Activated CD8-positive, alpha-beta T cell treated with anti-CD3 and anti-CD28 coated beads, Interleukin-2, amount 10 ng/mL, durations not matched to agents 7 days and 5 days (primary cell): ENCODE data around the gene ABO. TPM values are rescaled to one million over a fixed set of nuclear protein-coding genes. Genes with fewer than 3 reads are reported as not detected.
"Not testable (repeated sequence)": the region's sequence is repeated elsewhere in the genome, so short reads cannot be mapped to it uniquely, and the experiment has no call there.

Source experiments
- ATAC-seq: fragments of 150-1000 bp; cut with Tn5 transposase; one replicate; pipeline ENCODE4 v1.10.0; 2021; ENCODE audit warnings: moderate library complexity
- CTCF ChIA-PET: fragments of 350-600 bp; sonication (Branson Sonifier 250); formaldehyde crosslinking; loops from one replicate; lab custom pipeline; 2021; ENCODE audit warnings: antibody characterized with exemption; lab: Charles Lee
- POLR2A ChIA-PET: fragments of 350-600 bp; sonication (Branson Sonifier 250); formaldehyde crosslinking; loops from one replicate; lab custom pipeline; 2021; ENCODE audit warnings: antibody characterized with exemption; lab: Charles Lee
- DNase-seq: peaks from one replicate; pipeline ENCODE4 v3.0.0-alpha.2; 2020
- H3K27ac Mint-ChIP-seq: one replicate; pipeline ENCODE4 v1.8.0; 2021; ENCODE audit warnings: mild to moderate bottlenecking, mixed read lengths
- H3K27me3 Mint-ChIP-seq: one replicate; pipeline ENCODE4 v1.8.0; 2021; ENCODE audit warnings: low read depth, mixed read lengths
- H3K36me3 Mint-ChIP-seq: one replicate; pipeline ENCODE4 v1.8.0; 2021; ENCODE audit warnings: low read depth, mixed read lengths
- H3K4me1 Mint-ChIP-seq: one replicate; pipeline ENCODE4 v1.8.0; 2021; ENCODE audit warnings: low read depth, mixed read lengths
- H3K4me3 Mint-ChIP-seq: one replicate; pipeline ENCODE4 v1.8.0; 2021; ENCODE audit warnings: mild to moderate bottlenecking, mixed read lengths
- H3K9me3 Mint-ChIP-seq: one replicate; pipeline ENCODE4 v1.8.0; 2022; ENCODE audit warnings: mixed read lengths; ENCODE audit not compliant: insufficient read depth
- total RNA-seq, 2 experiments: library from RNA; stranded (reverse); gene quantifications; one replicate each; pipeline ENCODE4 v1.2.3, GENCODE V29; 2021

The ABO gene
- total RNA-seq, 2 experiments from 2014 or later = not detected

DNA sequence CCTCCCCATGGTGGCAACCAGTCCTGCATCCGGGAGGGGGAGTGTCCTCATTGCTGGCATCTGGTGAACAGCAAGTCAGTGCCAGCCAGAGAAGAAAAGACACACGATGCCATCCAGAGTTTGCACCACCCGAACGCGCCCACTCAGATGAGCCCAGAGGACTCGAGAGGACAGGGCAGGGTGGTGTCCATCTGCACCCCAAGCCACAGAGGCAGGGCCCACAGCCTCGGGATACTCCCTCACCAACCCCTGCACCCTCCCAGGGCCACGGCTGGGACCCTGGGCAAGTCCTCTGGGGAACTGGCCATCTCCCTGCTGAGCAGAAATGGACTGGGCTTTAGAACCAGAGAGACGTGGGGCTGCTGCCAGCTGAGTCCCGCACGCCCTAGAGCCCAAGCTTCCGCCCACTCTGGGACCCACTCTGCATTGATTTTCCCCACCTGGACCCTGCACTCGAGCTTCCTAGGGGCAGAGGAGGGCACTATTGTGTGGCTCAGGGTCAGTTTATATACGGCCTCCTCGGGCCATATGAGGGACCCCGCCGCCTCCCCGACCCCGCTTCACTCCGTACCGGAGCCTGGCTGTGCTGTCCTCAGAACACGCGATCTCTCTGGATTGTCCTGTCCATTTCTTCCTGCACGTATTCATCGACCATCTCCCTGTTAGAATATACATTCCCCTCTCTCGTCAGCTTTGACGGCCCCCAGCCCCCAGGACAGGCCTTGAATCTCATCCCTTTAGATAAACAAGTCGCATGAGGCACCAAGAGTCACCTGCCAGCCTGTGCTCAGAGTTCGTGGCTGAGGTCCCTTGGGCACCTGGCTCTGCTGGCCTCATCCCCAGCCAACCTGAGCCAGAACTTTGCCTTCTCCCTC is 65.4 kb downstream of the ABO start:
- H3K27ac Mint-ChIP-seq, H3K4me1 Mint-ChIP-seq, DNase-seq, POLR2A ChIA-PET, H3K36me3 Mint-ChIP-seq, H3K9me3 Mint-ChIP-seq, ATAC-seq, H3K4me3 Mint-ChIP-seq, CTCF ChIA-PET: not testable (repeated sequence)
- peaks cover 17% of the 10 kb centered on the region for H3K27me3 Mint-ChIP-seq

DNA sequence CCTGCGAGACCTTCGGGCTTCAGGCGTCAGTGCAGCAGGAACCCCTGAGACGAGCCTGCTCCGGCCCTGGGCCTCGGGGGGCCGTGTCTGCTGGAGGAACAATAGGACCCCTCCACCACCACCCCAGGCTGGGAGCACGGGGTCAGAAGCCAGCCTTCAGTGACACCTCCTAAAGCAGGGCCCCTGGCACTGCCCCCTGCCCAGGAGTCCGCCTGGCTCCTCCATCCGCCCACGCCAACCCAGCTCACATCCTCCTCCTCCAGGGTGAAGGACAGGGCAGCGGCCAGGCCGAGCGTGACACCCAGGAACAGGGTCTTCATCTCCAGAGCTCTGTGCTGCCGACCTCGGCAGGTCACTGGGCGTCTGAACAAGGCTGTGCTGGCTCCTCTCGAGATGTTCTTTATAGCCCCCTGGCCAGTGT is 66.1 kb downstream of the ABO start, which contains the start of gene OBP2B:
TSS of gene OBP2B (minus strand) at position 371 of the 421 bp plus-strand sequence. CDS start at position 320, 51 bp downstream.
- DNase-seq, CTCF ChIA-PET, H3K4me3 Mint-ChIP-seq, ATAC-seq, H3K27ac Mint-ChIP-seq, H3K9me3 Mint-ChIP-seq, H3K4me1 Mint-ChIP-seq, H3K36me3 Mint-ChIP-seq, POLR2A ChIA-PET: not testable (repeated sequence)
- peaks cover 11% of the 10 kb centered on the region for H3K27me3 Mint-ChIP-seq

DNA sequence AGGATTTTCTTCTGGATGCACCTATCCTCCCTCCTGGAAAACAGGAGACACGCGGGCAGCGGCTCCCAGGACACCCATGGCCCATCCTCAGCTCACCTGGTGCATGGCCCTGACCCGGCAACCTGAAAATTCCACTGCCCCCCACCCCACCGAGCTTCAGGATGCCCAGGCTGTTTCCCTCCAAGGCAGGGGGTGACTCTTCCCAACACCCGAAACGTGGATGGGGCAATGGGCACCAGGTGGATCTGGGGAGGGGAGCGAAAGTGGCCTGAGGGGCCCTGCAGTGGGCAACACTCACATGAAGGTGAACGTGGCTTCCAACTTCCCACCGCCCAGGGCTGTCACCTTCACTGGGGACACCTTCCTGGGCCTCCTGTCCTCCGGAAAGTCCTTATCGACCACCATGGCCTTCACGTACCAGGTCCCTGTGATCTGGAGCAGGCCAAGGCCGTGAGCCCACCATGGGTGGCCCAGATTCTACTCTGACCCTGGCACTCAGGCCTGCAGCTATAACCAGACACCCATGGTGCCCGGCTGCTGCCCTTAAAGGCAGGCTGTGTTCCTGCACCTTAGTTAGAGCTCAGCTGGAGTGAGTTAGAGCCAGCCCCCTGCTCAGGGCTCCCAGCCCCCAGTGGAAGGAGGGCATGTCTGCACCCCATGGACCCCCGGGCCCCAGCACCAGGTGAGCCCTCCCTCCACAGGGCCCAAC is 66.7 kb downstream of the ABO start:
- ATAC-seq, H3K36me3 Mint-ChIP-seq, H3K27ac Mint-ChIP-seq, H3K4me1 Mint-ChIP-seq, POLR2A ChIA-PET, H3K9me3 Mint-ChIP-seq, H3K27me3 Mint-ChIP-seq, H3K4me3 Mint-ChIP-seq, CTCF ChIA-PET, DNase-seq: not testable (repeated sequence)

DNA sequence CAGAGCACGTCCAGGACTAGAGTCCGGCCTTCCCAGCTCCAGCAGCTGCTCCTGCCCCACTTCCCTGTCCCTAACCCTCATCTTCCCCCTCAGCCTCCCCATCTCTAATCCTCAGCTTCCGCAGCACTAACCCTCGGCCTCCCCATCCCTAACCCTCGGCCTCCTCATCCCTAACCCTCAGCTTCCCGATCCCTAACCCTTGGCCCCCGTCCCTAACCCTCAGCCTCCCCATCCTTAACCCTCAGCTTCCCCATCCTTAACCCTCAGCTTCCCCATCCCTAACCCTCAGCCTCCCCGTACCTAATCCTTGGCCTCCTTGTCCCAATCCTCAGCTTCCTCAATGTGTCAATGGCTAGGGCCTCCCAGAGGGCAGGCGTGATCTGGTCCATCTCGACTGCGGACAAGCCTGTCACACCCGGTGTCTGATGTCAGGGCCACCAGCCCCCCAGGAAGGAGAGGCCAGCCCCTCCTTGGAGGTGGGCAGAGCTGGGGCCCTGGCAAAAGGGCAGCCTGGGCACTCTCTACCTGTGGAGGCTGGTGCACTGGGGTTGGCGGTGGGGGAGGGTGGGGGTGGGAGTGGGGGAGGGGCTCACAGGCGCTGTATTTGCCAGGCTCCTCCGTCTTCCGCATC is 67.3 kb downstream of the ABO start:
- no peaks in the 10 kb centered on the region for H3K9me3 Mint-ChIP-seq
- no peak overlapping the region for H3K4me3 Mint-ChIP-seq
- ATAC-seq (no peak), DNase-seq (no peak)
- no peaks in the 10 kb centered on the region for H3K4me1 Mint-ChIP-seq
- ChIA-PET POLR2A (no interaction called here), CTCF (no interaction called here)
- no peak overlapping the region for H3K27ac Mint-ChIP-seq
- H3K36me3 Mint-ChIP-seq = no peaks in the 10 kb centered on the region
- H3K27me3 Mint-ChIP-seq = peaks cover 3% of the 10 kb centered on the region

DNA sequence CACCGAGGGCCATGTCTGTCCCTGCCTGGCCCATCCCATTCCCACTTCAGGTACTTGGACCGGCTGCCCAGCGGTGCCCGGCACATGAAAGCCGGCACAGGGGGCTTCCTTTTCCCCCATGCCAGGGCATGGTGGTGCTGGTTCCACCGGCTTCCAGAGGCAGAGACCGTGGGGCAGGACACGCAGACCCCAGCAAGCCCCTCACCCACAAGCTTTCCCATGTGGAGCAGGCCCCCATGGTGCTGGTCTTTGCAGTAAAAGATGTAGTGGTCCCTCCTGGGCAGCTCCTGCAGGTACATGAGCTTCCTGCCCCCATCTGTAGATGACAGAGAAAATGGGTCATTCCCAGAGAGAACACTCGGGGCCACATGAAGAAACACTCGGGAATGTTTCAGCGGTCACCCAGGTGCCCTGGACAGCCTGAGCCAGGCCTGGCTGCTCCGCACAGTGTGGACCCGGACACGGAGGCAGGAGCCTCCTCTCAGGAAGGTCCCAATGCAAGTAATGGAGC is 67.9 kb downstream of the ABO start:
- Mint-ChIP-seq H3K9me3 (no peaks in the 10 kb centered on the region), H3K36me3 (no peaks in the 10 kb centered on the region), H3K4me3 (no peak overlapping the region), H3K27ac (no peak overlapping the region), H3K4me1 (no peaks in the 10 kb centered on the region), H3K27me3 (peaks cover 2% of the 10 kb centered on the region)
- ATAC-seq = no peak
- CTCF ChIA-PET = no interaction called here
- no peak for DNase-seq
- POLR2A ChIA-PET = no interaction called here

DNA sequence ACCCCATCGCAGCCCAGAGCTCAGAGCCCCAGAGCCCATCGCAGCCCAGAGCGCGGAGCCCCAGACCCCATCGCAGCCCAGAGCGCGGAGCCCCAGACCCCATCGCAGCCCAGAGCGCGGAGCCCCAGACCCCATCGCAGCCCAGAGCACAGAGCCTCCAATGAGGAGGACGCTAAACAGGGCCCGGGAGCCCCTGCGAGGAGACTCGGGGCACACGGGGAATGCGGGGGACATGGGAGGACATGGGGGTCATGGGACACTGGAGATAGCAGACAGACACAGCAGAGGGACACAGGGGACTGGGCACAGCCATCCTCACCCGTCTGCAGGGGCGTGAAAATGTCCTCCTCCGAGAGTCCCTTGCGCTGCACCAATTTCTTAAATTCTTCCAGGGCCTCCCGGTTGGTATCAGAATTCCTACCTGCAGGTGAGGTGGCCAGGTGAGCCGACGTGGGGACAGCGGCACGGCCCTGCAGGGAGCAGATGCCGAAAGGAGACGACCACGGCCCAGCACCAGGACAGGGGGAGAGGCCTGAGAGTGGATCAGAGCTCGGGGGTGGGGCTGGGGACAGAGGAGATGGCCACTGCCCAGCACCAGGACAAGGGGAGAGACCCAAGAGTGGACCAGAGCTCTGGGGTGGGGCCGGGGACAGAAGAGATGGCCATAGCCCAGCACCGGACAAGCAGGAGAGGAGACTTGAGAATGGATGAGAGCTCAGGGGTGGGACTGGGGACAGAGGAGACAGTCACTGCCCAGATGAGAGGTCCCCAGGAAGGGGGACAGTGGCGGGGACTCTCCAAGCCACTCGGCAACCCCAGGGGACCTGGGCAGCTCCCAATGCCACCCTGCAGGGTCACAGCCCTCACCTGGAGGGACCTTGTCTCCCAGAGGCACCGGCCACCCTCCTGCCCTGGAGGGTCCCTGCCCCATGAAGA is 68.7 kb downstream of the ABO start:
- no peaks in the 10 kb centered on the region for H3K36me3 Mint-ChIP-seq
- H3K9me3 Mint-ChIP-seq = no peaks in the 10 kb centered on the region
- H3K4me1 Mint-ChIP-seq = no peaks in the 10 kb centered on the region
- no peak overlapping the region for H3K4me3 Mint-ChIP-seq
- DNase-seq = no peak
- no peak overlapping the region for H3K27ac Mint-ChIP-seq
- no peaks in the 10 kb centered on the region for H3K27me3 Mint-ChIP-seq
- CTCF ChIA-PET = no interaction called here
- POLR2A ChIA-PET = no interaction called here
- ATAC-seq = no peak

DNA sequence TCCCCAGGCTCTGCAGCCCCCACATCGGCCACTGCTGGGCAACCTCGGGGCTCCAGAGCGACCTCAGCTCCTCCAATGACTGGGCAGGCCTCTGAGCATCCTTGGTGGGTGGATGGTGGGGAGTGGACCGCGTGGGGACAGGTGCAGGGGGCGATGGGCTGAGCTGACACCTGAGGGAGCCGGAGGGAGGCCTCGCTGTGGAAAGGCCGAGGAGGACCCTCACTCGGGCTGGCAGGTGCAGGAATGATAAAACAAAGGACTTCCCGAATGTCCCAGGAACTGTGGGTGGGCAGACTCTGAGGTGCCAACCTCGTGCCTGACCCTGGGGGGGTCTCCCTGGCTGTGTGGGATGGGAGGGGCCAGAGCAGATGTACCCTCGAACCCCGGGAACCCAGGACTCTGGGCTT is 69.5 kb downstream of the ABO start:
- H3K4me3 Mint-ChIP-seq, H3K36me3 Mint-ChIP-seq, ATAC-seq, H3K27me3 Mint-ChIP-seq, CTCF ChIA-PET, POLR2A ChIA-PET, DNase-seq, H3K27ac Mint-ChIP-seq, H3K4me1 Mint-ChIP-seq, H3K9me3 Mint-ChIP-seq: not testable (repeated sequence)

Other genes starting within 250 kb of the ABO start
- gene GTF3C5, start 244.2 kb downstream of the ABO start, total RNA-seq = 10 to 100 TPM; 89.3 to 95.7 TPM
- gene CEL, start 213.2 kb downstream of the ABO start, total RNA-seq = 1 to 10 TPM; 2.4 to 2.8 TPM
- 100 to 1,000 TPM in 1 of 2 experiments, 10 to 100 TPM in 1; 85.7 to 102 TPM for gene RALGDS, start 154.0 kb downstream of the ABO start, total RNA-seq
- gene GBGT1, start 111.3 kb downstream of the ABO start, total RNA-seq = 1 to 10 TPM; 3.1 to 4.1 TPM
- not detected for gene OBP2B, start 66.0 kb downstream of the ABO start, total RNA-seq
- gene SURF6, start 61.0 kb upstream of the ABO start, total RNA-seq = 10 to 100 TPM; 20.1 to 21.4 TPM
- gene MED22, start 72.9 kb upstream of the ABO start, total RNA-seq = 10 to 100 TPM; 29.1 to 29.6 TPM
- 1,000 to 10,000 TPM; 1,894 to 1,933 TPM for gene RPL7A, start 73.0 kb upstream of the ABO start, total RNA-seq
- gene SURF1, start 81.3 kb upstream of the ABO start, total RNA-seq = 10 to 100 TPM; 37.4 to 39.1 TPM
- 10 to 100 TPM; 18.4 to 20.7 TPM for gene SURF2, start 81.3 kb upstream of the ABO start, total RNA-seq
- gene SURF4, start 100.9 kb upstream of the ABO start, total RNA-seq = 100 to 1,000 TPM; 175 to 176 TPM
- gene STKLD1, start 101.2 kb upstream of the ABO start, total RNA-seq = under 1 TPM; 0.71 to 0.76 TPM
- gene REXO4, start 142.8 kb upstream of the ABO start, total RNA-seq = 10 to 100 TPM; 23.6 to 25.7 TPM
- gene ADAMTS13, start 147.2 kb upstream of the ABO start, total RNA-seq = 1 to 10 TPM; 1.4 to 2.5 TPM
- gene CACFD1, start 184.8 kb upstream of the ABO start, total RNA-seq = 1 to 10 TPM; 1.3 to 2.4 TPM
- gene SLC2A6, start 203.9 kb upstream of the ABO start, total RNA-seq = 10 to 100 TPM; 14.1 to 17.0 TPM
- gene MYMK, start 249.8 kb upstream of the ABO start, total RNA-seq = not detected